T-helper 1 cell treated with Interleukin-12 subunit alpha and Interleukin-12 subunit beta and Interleukin-4 antibody, amounts not matched to agents 30 μg/mL and 1 μg/mL, for 36 hours (primary cell): ENCODE results near the gene ALDH1A2.
A peak's percentile ranks its signal among the peaks of the same experiment; 100 is the strongest.
"Not testable (repeated sequence)": the region's sequence is repeated elsewhere in the genome, so short reads cannot be mapped to it uniquely, and the experiment has no call there.

Experiments
- H3K27ac Mint-ChIP-seq: one replicate; pipeline ENCODE4 v1.8.0; 2021; ENCODE audit warnings: mild to moderate bottlenecking, mixed read lengths
- H3K27me3 Mint-ChIP-seq: one replicate; pipeline ENCODE4 v1.8.0; 2021; ENCODE audit warnings: low read depth, mixed read lengths
- H3K36me3 Mint-ChIP-seq: one replicate; pipeline ENCODE4 v1.8.0; 2021; ENCODE audit warnings: low read depth, mixed read lengths
- H3K4me1 Mint-ChIP-seq: one replicate; pipeline ENCODE4 v1.8.0; 2021; ENCODE audit warnings: low read depth, mixed read lengths
- H3K4me3 Mint-ChIP-seq: one replicate; pipeline ENCODE4 v1.8.0; 2021; ENCODE audit warnings: mild to moderate bottlenecking, moderate library complexity, mixed read lengths
- H3K9me3 Mint-ChIP-seq: one replicate; pipeline ENCODE4 v1.8.0; 2021; ENCODE audit warnings: mixed read lengths

ALDH1A2 gene

DNA sequence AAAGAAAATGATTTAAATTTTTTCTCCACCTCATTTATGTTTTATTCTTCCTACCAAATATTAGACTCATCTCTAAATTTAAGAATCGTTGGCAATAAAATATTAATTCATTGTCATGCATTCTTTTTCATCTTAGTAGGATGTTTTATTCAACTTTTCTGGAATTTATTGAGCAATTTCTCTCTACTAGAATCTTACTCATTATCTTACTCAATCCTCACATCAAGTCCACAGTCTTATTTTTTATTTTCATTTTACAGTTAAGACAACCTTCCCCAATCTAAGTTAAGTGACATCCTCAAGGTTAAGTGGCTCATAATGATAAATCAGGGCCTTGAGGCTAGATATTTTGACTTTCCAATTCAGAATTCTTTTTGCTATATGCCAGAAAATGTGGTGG, 15.9 kb upstream of the ALDH1A2 start:
- Mint-ChIP-seq H3K27me3 (peaks cover 13% of the 10 kb centered on the region), H3K36me3 (no peaks in the 10 kb centered on the region), H3K9me3 (no peaks in the 10 kb centered on the region), H3K27ac (no peak overlapping the region), H3K4me3 (no peak overlapping the region), H3K4me1 (no peaks in the 10 kb centered on the region)

GRCh38 chr15:58080959-58081358, 15.4 kb upstream of the ALDH1A2 start:
- not testable (repeated sequence) for H3K4me3 Mint-ChIP-seq, H3K36me3 Mint-ChIP-seq, H3K9me3 Mint-ChIP-seq, H3K4me1 Mint-ChIP-seq, H3K27ac Mint-ChIP-seq
- peaks cover 11% of the 10 kb centered on the region for H3K27me3 Mint-ChIP-seq

DNA sequence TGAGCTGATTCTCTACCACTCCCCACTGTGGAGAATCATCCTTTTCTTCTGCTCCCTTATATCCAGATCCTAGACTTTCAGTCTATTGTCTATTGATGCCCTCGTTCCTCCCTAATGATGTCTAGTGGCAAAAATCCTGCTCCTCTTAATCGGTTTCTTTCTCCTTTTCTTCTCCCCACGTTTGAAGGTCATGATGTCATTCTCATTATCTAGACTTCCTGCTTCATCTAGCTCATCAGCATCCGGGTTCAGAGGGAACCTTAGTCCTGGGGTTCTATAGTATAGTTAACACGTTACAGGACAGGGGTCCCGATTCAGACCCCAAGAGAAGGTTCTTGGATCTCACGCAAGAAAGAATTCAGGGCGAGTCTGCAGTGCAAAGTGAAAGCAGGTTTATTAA, 14.9 kb upstream of the ALDH1A2 start:
- Mint-ChIP-seq H3K36me3 (no peaks in the 10 kb centered on the region), H3K9me3 (no peaks in the 10 kb centered on the region), H3K27me3 (peaks cover 11% of the 10 kb centered on the region), H3K4me3 (no peak overlapping the region), H3K27ac (no peak overlapping the region), H3K4me1 (no peaks in the 10 kb centered on the region)

GRCh38 chr15:58078591-58078990, 13.1 kb upstream of the ALDH1A2 start:
- Mint-ChIP-seq H3K9me3 (no peaks in the 10 kb centered on the region), H3K36me3 (no peaks in the 10 kb centered on the region), H3K4me1 (no peaks in the 10 kb centered on the region), H3K27me3 (peaks cover 25% of the 10 kb centered on the region), H3K27ac (no peak overlapping the region), H3K4me3 (no peak overlapping the region)

DNA sequence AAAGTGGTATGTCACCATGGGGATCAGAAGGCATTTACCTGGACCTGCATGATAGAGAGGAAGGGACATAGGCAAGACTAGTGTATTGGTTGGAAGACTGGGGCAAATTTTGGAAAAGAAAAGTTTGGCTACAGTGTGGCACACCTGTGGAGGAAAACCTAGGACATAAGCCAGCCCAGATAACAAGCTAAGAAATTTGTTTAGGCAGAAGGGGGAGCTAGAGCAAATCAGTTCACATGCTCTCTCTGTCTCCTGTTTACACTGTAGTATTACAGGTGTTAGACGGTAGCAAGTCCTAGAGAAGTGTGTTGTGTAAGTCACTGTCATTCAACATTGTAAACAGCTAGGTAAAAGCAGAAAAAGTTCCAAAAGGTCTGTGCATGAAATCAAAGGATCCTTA, 11.9 kb upstream of the ALDH1A2 start:
- no peak overlapping the region for H3K4me3 Mint-ChIP-seq
- peaks cover 33% of the 10 kb centered on the region for H3K27me3 Mint-ChIP-seq
- H3K27ac Mint-ChIP-seq: no peak overlapping the region
- no peaks in the 10 kb centered on the region for H3K36me3 Mint-ChIP-seq
- no peaks in the 10 kb centered on the region for H3K9me3 Mint-ChIP-seq
- no peaks in the 10 kb centered on the region for H3K4me1 Mint-ChIP-seq

- no peaks in the 10 kb centered on the region for H3K9me3 Mint-ChIP-seq
- no peaks in the 10 kb centered on the region for H3K36me3 Mint-ChIP-seq
- no peaks in the 10 kb centered on the region for H3K4me1 Mint-ChIP-seq
- H3K27me3 Mint-ChIP-seq: peaks cover 54% of the 10 kb centered on the region
- no peak overlapping the region for H3K27ac Mint-ChIP-seq
- H3K4me3 Mint-ChIP-seq: no peak overlapping the region
These were observed 8.9 kb upstream of the ALDH1A2 start for GRCh38 chr15:58074452-58074851.

- H3K4me3 Mint-ChIP-seq: no peak overlapping the region
- H3K27me3 Mint-ChIP-seq: peaks cover 70% of the 10 kb centered on the region
- H3K36me3 Mint-ChIP-seq: no peaks in the 10 kb centered on the region
- H3K9me3 Mint-ChIP-seq: no peaks in the 10 kb centered on the region
- no peak overlapping the region for H3K27ac Mint-ChIP-seq
- peaks cover 6% of the 10 kb centered on the region for H3K4me1 Mint-ChIP-seq
These were observed 5.4 kb upstream of the ALDH1A2 start for GRCh38 chr15:58070801-58071418.

GRCh38 chr15:58069008-58069407, 3.5 kb upstream of the ALDH1A2 start:
- H3K27me3 Mint-ChIP-seq: peaks cover 71% of the 10 kb centered on the region
- H3K4me1 Mint-ChIP-seq: peaks cover 6% of the 10 kb centered on the region
- H3K27ac Mint-ChIP-seq: no peak overlapping the region
- H3K36me3 Mint-ChIP-seq: no peaks in the 10 kb centered on the region
- H3K9me3 Mint-ChIP-seq: no peaks in the 10 kb centered on the region
- H3K4me3 Mint-ChIP-seq: no peak overlapping the region

DNA sequence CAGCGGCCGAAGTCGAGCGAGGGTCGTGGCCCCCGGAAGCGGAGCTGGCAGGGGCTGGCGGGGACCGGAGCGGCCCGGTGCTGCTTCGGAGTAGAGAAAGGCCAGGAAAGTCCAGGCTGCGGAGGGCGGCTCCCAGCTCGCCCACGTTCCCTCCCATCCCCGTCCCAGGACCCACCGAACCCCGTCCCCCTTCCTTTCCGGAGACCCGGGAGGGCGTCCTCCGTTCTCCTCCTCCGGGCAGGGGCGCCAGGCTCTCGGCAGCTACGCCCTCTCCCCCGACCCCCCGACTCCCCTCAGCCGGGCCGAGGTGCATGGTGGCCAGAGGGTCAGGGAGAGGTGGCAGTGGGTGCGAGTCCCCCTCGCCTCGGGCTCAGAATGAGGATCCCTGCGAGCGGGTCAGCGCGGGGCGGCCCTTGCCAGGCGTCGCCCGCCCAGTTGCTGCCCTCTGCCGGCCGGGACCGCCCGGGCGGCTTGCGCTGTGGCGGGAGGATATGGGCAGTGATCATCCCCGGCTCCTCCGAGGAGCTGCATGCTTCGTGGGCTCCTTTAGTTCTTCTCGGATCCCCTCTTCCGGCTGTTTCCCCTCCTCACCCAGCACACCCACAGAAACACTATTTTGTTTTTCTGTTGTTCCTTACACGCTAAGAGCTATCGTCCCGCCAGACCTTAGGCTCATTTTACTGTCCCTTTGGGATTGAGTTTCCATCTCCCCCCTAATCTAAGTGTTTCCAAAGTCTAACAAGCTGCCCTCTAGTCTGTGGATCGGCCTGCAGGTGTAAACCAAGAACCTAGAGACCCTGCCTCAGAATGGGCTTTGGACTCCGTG, 744 bp upstream of the ALDH1A2 start:
- H3K27ac Mint-ChIP-seq: no peak overlapping the region
- H3K27me3 Mint-ChIP-seq: peaks cover 77% of the 10 kb centered on the region

GRCh38 chr15:58064980-58065444, 499 bp downstream of the ALDH1A2 start:
- no peak overlapping the region for H3K4me3 Mint-ChIP-seq
- no peaks in the 10 kb centered on the region for H3K36me3 Mint-ChIP-seq
- no peaks in the 10 kb centered on the region for H3K9me3 Mint-ChIP-seq
- no peak overlapping the region for H3K27ac Mint-ChIP-seq
- H3K27me3 Mint-ChIP-seq: peaks cover 77% of the 10 kb centered on the region
- H3K4me1 Mint-ChIP-seq: peaks cover 6% of the 10 kb centered on the region

More for the DNA sequence above, 744 bp upstream of the ALDH1A2 start:
- no peaks in the 10 kb centered on the region for H3K9me3 Mint-ChIP-seq
- H3K36me3 Mint-ChIP-seq: no peaks in the 10 kb centered on the region
- H3K4me1 Mint-ChIP-seq: peaks cover 6% of the 10 kb centered on the region
- peak overlapping the region; percentile 60 for H3K4me3 Mint-ChIP-seq

GRCh38 chr15:58064082-58064979, 1.2 kb downstream of the ALDH1A2 start:
- Mint-ChIP-seq H3K27ac (peak overlapping the region; percentile 17), H3K4me3 (no peak overlapping the region), H3K27me3 (peaks cover 71% of the 10 kb centered on the region)

DNA sequence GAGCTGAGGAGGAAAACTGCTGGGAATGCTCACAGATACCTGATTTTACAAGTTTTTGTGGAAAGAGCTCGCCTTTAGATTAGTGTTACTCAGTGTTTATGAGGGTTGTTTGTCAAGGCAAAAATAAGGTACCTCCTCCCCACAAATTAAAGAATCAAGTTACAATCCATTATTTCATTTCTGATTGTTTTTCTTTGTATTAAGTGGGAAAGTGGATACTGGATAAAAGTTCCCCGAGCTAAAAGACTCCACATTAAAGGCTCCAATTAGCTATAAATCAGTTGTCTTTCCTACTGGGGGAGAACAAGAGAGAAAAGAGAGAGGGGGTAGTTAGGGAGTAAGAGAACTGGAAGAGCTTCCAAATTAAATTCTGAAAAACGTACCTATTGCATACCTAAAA, 1.9 kb downstream of the ALDH1A2 start:
- H3K27me3 Mint-ChIP-seq: peaks cover 69% of the 10 kb centered on the region

More at GRCh38 chr15:58064082-58064979, 1.2 kb downstream of the ALDH1A2 start:
- Mint-ChIP-seq H3K4me1 (peaks cover 6% of the 10 kb centered on the region), H3K36me3 (no peaks in the 10 kb centered on the region), H3K9me3 (no peaks in the 10 kb centered on the region)

DNA sequence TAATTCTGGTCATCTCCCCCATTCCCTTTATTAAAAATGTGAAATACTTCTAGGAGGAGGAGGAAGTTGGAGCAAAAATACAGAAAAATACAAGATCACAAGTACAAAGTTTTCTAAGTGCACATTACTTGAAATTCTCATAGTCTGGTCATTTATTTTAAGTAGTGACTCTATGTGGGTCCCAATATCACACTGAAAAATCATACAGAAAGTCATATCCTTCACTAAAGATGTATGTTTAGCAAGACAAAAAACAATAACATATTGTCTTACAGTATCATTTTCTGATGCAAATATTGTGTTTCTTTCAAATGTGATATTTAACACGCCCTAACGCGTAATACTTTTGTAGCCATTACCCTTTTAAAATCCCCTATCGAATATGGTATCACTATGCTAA, 2.5 kb downstream of the ALDH1A2 start:
- Mint-ChIP-seq H3K27ac (no peak overlapping the region), H3K27me3 (peaks cover 67% of the 10 kb centered on the region), H3K4me3 (no peak overlapping the region), H3K4me1 (peaks cover 6% of the 10 kb centered on the region), H3K36me3 (no peaks in the 10 kb centered on the region), H3K9me3 (no peaks in the 10 kb centered on the region)

More for the DNA sequence above, 1.9 kb downstream of the ALDH1A2 start:
- peak overlapping the region; percentile 0 for H3K27ac Mint-ChIP-seq
- H3K4me3 Mint-ChIP-seq: no peak overlapping the region
- peaks cover 6% of the 10 kb centered on the region for H3K4me1 Mint-ChIP-seq
- no peaks in the 10 kb centered on the region for H3K36me3 Mint-ChIP-seq
- H3K9me3 Mint-ChIP-seq: no peaks in the 10 kb centered on the region

DNA sequence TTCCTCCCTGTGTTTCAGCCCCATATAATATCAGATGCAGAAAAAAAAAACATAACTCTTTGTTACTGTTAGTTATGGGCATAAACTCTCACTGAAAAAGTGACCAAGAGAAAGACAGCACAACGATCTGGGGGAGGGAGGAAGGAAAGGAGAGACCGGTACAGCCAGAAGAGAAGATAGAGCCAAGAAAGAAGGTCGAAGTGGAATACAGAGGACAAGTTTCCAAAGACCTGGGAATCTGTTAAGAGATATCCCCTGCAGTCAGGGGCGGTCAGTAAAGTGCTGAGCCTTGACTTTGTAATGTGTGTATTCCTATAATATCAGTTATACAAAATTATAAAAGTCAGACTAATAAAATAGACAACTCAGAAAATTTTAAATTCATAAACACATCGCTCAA, 3.3 kb downstream of the ALDH1A2 start:
- no peaks in the 10 kb centered on the region for H3K36me3 Mint-ChIP-seq
- H3K27ac Mint-ChIP-seq: no peak overlapping the region
- no peak overlapping the region for H3K4me3 Mint-ChIP-seq
- H3K9me3 Mint-ChIP-seq: no peaks in the 10 kb centered on the region
- peaks cover 6% of the 10 kb centered on the region for H3K4me1 Mint-ChIP-seq
- peaks cover 64% of the 10 kb centered on the region for H3K27me3 Mint-ChIP-seq
